ENCODE data around the gene HSD3B2.

DNA sequence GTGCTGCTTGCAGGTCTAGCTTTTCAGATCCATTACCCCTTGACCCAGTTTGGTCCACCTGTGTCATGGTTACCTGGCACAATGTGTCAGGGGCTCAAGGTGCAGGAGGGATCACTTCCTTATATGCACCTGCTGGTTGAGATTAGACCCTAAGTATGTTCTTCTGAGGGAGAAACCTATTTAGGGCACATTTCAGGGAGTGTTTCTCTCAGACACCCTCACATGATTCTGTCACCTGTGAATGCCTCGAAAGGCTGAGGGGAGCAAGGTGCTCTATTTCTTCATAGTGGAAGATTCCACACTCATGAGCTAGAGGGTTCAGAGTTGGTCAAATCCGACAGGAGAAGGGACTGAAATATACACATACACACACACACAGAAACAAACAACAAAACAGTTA lies 15.5 kb downstream of the HSD3B2 start:
- no peak for TF ChIP-seq POLR2A (IDR thresholded peaks at IDR 0.05; ENCODE audit: low read length)
- TF ChIP-seq GATA1 (IDR thresholded peaks at IDR 0.05; ENCODE audit: low read depth, low read length) = no peak
